HL-60/S4 treated with retinoic acid at 250 ng/mL for 4 days and 3 days (cell line): ENCODE results near the gene USP19.

Experiments
- in situ Hi-C: fragments of 300-500 bp; cut with MboI; formaldehyde crosslinking; loops from 2 replicates; pipeline ENCODE4 v1.7.0; 2022; ENCODE audit warnings: low sequenced_read_pairs

USP19 gene

GRCh38 chr3:49104427-49105291 lies 16.0 kb downstream of the USP19 start, which contains the start of gene QARS1:
Gene QARS1 (minus strand): TSS chr3:49104757. CDS start chr3:49104733, 24 bp downstream.
- in situ Hi-C loops: no loop called here

DNA sequence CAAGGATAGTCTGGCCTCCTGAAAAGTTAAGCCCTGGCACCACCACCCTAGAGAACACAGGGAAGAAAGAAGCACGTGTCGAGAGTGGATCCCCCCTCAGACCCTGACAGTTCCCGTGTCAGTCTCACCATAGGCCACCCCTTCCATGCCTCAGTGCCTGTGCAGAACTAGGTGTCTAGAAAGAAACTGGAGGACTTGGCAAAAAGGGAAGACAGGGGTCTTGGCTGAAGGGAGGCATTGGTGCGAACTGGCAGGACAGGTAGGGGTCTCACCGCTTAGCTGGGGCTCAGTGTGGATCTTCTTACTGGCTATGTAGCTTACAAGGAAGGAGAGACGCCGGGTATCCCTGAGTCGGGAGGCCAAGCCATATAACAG lies 16.6 kb downstream of the USP19 start:
- in situ Hi-C loops: no loop called here

GRCh38 chr3:49100046-49100615 lies 20.5 kb downstream of the USP19 start:
- in situ Hi-C loops: no loop called here

- in situ Hi-C loops: no loop called here
Observed at GRCh38 chr3:49098910-49099630, 21.6 kb downstream of the USP19 start.

DNA sequence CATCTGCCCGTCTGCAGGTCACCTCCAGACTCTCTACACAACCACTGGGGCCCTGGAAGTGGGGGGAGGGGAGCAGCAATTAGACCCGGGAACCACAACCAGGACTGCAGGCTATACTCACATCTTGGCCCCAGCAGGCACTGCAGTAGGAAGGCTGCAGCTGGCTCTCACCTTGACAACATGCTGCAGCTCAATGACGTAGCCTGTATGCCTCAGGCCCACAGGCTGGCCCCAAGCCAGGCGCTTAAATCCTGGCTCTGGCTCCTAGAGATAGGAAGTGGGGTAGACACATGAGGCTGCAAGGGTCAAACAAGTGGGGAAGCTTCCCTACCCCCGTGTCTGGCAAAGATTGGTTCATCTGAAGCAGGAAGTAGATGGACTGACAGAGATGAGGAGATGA lies 22.2 kb downstream of the USP19 start:
- in situ Hi-C loops: no loop called here

DNA sequence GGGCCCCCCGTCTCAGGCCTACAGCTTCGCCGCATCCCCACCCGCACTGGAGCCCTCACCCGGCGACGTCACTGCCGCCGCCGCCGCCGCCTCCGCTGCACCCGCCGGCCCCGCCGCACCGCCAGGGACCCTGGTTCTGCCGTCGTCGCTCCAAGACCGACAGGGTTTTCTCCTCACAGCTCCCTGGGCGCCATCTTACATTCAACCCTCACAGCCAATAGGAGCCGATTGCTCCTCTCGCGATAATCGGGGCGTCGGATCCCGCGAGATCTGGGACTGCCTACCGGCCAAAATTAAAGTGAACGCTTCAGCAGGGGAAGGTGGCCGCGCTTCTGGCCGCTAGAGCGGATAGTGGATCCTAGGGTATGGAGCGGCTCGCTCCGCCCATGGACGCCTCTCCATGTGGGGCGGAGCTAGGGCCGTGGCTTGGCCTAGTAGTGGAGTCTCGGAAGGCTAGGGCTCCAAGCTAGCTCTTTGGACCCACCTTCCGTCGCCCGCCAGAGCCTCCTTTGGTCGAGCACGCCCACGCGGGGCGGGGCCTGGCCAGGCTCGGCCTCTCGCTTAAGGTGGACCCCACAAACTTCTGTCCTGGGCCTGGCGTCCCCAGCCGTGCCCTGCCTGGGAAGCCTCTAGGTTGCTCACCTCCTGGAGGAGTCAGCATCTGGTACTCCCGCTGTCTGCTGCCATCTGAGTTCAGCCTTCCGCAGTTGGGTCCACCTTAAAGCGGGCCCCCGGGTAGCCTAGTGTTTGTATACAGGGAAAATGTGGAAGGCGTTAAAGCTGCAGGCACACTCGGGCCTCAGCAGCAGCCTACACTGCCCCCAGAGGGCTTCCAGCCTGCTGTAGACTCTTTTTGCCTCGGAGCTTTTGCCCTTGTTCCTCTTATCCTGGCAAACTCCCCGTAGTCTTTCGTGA lies 26.5 kb downstream of the USP19 start, which contains the start of gene QRICH1:
QRICH1 (minus strand) TSS at position 219 of the 915 bp plus-strand sequence. CDS start 17,054 bp downstream, outside the sequence.
- in situ Hi-C loops: no loop called here

DNA sequence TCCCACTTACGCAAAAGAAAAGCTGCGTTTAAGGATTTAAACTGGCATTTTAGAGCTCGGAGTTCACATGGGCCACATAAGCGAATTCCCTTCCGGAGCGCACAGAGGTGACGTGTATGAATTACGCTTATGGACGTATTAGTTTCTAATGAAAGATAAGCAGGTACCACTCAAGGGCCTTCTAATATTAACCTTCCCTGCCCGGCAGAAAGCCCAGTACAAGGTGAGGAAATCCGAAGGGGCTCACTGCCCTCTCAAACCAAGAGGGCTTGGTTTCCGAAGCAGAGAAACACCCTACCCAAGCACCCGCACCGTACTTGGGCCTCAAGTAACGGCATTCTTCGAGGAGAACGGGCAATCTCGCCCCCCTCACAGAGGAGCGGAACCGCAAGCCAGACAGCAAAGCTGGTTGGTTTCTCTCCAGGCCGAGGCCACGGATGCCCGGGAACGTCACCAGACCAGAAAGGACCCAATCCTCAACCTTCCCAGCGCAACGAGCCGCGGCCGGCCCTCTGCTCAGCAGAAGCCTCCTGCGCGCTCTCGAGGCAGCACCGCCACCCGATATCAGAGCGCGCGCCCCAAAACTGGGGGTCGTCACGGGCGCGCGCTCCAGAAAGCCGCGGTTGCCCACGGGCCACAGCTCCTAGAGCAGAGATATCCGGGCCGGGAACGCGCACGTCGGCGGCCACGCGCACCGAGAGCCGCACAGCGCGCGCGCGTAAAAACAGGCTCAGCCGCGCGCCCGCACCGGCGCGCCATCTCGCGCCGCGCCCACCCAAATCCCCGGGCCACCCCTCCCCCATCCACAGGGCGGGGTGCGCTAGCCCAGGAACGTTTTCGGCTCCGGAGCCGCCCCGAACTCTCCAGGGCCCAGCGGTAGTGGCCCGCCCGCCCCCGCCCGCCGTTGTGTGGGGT lies 27.4 kb downstream of the USP19 start:
- in situ Hi-C loops: no loop called here

GRCh38 chr3:49081429-49081828 lies 39.2 kb downstream of the USP19 start:
- in situ Hi-C loops: no loop called here

DNA sequence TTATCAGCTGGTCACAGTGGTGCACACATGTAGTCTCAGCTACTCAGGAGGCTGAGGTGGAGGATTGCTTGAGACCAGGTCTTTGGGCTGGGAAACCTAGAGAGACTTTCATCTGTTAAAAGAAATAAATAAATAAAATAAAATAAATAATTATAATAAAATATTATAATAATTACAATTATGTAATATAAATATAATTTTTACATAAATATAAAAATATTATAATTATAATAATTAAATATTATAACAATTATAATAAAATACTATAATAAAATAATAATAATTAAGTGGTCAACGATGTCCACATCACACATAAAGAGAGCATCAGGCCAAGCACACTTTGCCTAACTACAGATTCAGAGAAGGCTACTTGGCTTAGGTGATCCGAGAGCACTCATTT lies 41.4 kb downstream of the USP19 start:
- in situ Hi-C loops: no loop called here

DNA sequence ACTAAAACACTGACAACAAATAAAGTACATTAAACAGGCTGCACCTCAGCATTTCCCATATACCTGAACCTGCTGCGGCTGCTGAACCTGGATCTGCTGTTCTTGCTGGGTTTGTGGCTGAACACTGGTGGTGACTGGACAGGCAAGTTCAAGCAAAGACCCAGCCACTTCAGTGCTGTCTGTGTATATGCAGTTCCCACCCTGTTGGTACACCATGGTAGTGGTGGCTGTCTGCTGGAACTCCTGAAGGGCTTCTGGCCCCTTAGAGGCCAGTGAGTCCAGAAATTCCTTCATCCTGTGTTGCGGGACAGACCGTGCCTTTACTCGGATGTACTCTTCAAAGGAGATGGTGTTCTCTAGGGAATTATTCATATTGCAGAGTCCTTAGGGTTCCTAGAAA lies 44.0 kb downstream of the USP19 start:
- in situ Hi-C loops: no loop called here

DNA sequence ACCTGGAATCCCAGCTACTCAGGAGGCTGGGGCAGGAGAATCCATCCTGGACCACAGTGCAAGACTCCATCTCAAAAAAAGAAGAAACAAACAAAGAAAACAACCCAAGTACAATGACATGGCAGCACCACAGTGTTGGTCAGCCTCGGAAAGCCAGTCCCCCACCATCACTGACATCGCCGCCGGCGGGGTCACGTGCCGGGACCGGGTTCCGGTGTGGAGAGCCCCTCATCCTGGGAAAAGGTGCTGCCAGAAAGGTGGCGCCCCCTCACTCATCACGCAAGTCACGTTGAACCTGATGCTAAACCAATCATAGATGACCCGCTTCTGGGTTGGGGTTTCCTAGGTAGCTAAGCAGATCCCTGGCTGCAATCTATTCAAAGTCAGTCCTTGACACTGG lies 44.5 kb downstream of the USP19 start:
- in situ Hi-C loops: no loop called here
